Measurements from ENCODE around the gene YLPM1.

Gene YLPM1

DNA sequence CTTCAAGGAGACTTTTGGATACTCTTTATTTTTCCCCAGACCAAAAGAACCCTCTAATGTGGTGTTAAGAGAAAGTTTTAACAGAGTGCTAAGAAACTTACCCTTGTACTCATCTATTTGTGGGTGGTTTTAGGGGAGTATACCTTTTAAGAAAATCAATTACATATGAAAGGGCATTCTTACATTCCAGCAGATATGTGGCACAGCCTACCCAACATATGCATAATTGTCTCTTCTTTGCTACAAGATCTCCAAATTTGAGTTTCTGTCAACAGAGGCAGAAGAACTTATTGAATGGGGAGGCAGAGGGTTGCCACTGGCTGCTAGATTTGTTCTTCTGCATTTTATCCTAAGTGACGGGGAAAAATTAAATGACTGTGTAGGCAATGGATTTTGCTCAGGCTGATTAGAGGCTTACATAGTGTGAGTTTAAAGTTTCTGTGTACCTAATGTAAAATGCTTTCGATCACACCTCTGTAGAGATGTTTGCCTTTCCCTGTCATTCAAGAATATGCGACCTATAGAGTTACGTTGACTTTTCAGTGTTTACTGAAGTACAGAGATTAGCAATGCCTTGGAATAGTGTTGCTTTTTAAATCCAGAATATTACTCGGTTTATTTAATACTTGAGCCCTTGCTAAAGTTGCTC is 58.3 kb downstream of the YLPM1 start:
- no peaks in the 10 kb centered on the region for H4K20me1 ChIP-seq (ENCODE audit: insufficient read depth, low read length, poor library complexity, severe bottlenecking)
- H3K4me3 ChIP-seq (ENCODE audit: low read length, poor library complexity, severe bottlenecking) = no peak overlapping the region
- H3K4me1 ChIP-seq (ENCODE audit: insufficient read depth, low read length, poor library complexity, severe bottlenecking) = no peaks in the 10 kb centered on the region
- H3F3A ChIP-seq (ENCODE audit: low read depth) = no peaks in the 10 kb centered on the region
- no peaks in the 10 kb centered on the region; the same call in 1 of the 2 replicates for H3K79me2 ChIP-seq (ENCODE audit: insufficient read depth, low read length)
- H2AFZ ChIP-seq (ENCODE audit: low read length) = no peak overlapping the region
- H3K9me2 ChIP-seq (replicated peaks; ENCODE audit: low read depth, low read length) = no peaks in the 10 kb centered on the region
- no peak overlapping the region for H3K4me2 ChIP-seq (ENCODE audit: low read depth, low read length, poor library complexity, severe bottlenecking)
- no peak overlapping the region for H3K9ac ChIP-seq (ENCODE audit: low read depth, low read length, poor library complexity, severe bottlenecking)
- peaks cover 85% of the 10 kb centered on the region for H3K36me3 ChIP-seq (ENCODE audit: insufficient read depth, low read length)
- H3K9me3 ChIP-seq (ENCODE audit: insufficient read depth, low read depth, low read length) = no peaks in the 10 kb centered on the region
- TF ChIP-seq, protein P1, sequence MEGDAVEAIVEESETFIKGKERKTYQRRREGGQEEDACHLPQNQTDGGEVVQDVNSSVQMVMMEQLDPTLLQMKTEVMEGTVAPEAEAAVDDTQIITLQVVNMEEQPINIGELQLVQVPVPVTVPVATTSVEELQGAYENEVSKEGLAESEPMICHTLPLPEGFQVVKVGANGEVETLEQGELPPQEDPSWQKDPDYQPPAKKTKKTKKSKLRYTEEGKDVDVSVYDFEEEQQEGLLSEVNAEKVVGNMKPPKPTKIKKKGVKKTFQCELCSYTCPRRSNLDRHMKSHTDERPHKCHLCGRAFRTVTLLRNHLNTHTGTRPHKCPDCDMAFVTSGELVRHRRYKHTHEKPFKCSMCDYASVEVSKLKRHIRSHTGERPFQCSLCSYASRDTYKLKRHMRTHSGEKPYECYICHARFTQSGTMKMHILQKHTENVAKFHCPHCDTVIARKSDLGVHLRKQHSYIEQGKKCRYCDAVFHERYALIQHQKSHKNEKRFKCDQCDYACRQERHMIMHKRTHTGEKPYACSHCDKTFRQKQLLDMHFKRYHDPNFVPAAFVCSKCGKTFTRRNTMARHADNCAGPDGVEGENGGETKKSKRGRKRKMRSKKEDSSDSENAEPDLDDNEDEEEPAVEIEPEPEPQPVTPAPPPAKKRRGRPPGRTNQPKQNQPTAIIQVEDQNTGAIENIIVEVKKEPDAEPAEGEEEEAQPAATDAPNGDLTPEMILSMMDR (conservative IDR thresholded peaks at IDR 0.05; ENCODE audit: low read length) = no peak
- no peak for TF ChIP-seq EZH2phosphoT487 (IDR thresholded peaks at IDR 0.05; ENCODE audit: borderline replicate concordance)
- no peaks in the 10 kb centered on the region for H3K27me3 ChIP-seq (ENCODE audit: insufficient read depth, low read length, poor library complexity, severe bottlenecking)

- H3K4me2 ChIP-seq (ENCODE audit: low read depth, low read length, poor library complexity, severe bottlenecking) = no peak overlapping the region
- H4K20me1 ChIP-seq (ENCODE audit: insufficient read depth, low read length, poor library complexity, severe bottlenecking) = no peaks in the 10 kb centered on the region
- no peaks in the 10 kb centered on the region for H3K9me3 ChIP-seq (ENCODE audit: insufficient read depth, low read depth, low read length)
- no peak overlapping the region for H3K4me3 ChIP-seq (ENCODE audit: low read length, poor library complexity, severe bottlenecking)
- no peak overlapping the region for H2AFZ ChIP-seq (ENCODE audit: low read length)
- no peaks in the 10 kb centered on the region for H3K9me2 ChIP-seq (replicated peaks; ENCODE audit: low read depth, low read length)
- TF ChIP-seq EZH2phosphoT487 (IDR thresholded peaks at IDR 0.05; ENCODE audit: borderline replicate concordance) = no peak
- TF ChIP-seq, protein P1 (conservative IDR thresholded peaks at IDR 0.05; ENCODE audit: low read length) = no peak
- H3K9ac ChIP-seq (ENCODE audit: low read depth, low read length, poor library complexity, severe bottlenecking) = no peak overlapping the region
- H3K79me2 ChIP-seq (ENCODE audit: insufficient read depth, low read length) = no peaks in the 10 kb centered on the region; the same call in 1 of the 2 replicates
- no peaks in the 10 kb centered on the region for H3K4me1 ChIP-seq (ENCODE audit: insufficient read depth, low read length, poor library complexity, severe bottlenecking)
- peaks cover 85% of the 10 kb centered on the region for H3K36me3 ChIP-seq (ENCODE audit: insufficient read depth, low read length)
- no peaks in the 10 kb centered on the region for H3F3A ChIP-seq (ENCODE audit: low read depth)
- no peaks in the 10 kb centered on the region for H3K27me3 ChIP-seq (ENCODE audit: insufficient read depth, low read length, poor library complexity, severe bottlenecking)
These were observed 61.9 kb downstream of the YLPM1 start for GRCh38 chr14:74824997-74825396.

DNA sequence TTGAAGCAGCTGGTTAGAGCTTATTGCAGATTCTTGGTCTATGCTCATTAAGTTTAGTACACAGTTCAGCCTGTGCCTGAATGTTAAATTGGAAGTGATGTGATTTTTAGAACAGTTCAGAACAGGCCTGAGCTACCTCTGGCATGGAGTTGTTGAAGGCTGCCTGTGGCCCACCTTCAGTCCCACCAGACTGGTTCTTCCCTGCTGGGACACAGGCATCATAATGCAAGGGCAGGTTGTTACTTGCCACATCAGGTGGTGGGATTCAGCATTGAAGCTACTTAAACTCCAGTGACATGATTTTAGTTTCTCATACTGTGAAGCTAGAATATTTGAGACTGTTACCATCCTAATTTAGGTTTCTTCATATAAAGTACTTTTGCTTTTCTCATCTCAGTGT is 63.5 kb downstream of the YLPM1 start:
- Histone ChIP-seq H3K9ac (ENCODE audit: low read depth, low read length, poor library complexity, severe bottlenecking) (no peak overlapping the region), H2AFZ (ENCODE audit: low read length) (no peak overlapping the region), H3K27me3 (ENCODE audit: insufficient read depth, low read length, poor library complexity, severe bottlenecking) (no peaks in the 10 kb centered on the region), H3K79me2 (ENCODE audit: insufficient read depth, low read length) (no peaks in the 10 kb centered on the region; the same call in 1 of the 2 replicates), H3K9me3 (ENCODE audit: insufficient read depth, low read depth, low read length) (no peaks in the 10 kb centered on the region), H3F3A (ENCODE audit: low read depth) (no peaks in the 10 kb centered on the region), H3K4me2 (ENCODE audit: low read depth, low read length, poor library complexity, severe bottlenecking) (no peak overlapping the region), H3K36me3 (ENCODE audit: insufficient read depth, low read length) (peaks cover 85% of the 10 kb centered on the region), H3K4me1 (ENCODE audit: insufficient read depth, low read length, poor library complexity, severe bottlenecking) (no peaks in the 10 kb centered on the region), H3K4me3 (ENCODE audit: low read length, poor library complexity, severe bottlenecking) (no peak overlapping the region), H4K20me1 (ENCODE audit: insufficient read depth, low read length, poor library complexity, severe bottlenecking) (no peaks in the 10 kb centered on the region), H3K9me2 (replicated peaks; ENCODE audit: low read depth, low read length) (no peaks in the 10 kb centered on the region)
- TF ChIP-seq, protein P1 (conservative IDR thresholded peaks at IDR 0.05; ENCODE audit: low read length) = no peak
- TF ChIP-seq EZH2phosphoT487 (IDR thresholded peaks at IDR 0.05; ENCODE audit: borderline replicate concordance) = no peak
